ENCODE results near the gene E2F2. TPM values are rescaled to one million over a fixed set of nuclear protein-coding genes. Genes with fewer than 3 reads are reported as not detected.

Gene E2F2
- total and polyA plus RNA-seq, 11 donors: 0.04 to 2.7 (median 0.15) TPM; not detected in 1

- Histone ChIP-seq H3K9me3 (no peaks in the 10 kb centered on the region), H3K27me3 (peaks cover 0 to 14% (median 0%) of the 10 kb centered on the region in 9 donors), H3K27ac (peak overlapping the region in 3 of 12 donors; percentile 10 to 45 (median 24)), H3K36me3 (no peaks in the 10 kb centered on the region), H3K4me1 (peaks cover 7 to 74% (median 25%) of the 10 kb centered on the region in 12 donors), H3K4me3 (peak overlapping the region in 9 of 12 donors; percentile 49 to 74 (median 58))
- intact Hi-C loops (cut with DNase I): loop anchor here in 3 of 10 donors (2.0 to 10.0 kb wide), 4 partner anchors 33 to 237 kb away; partner anchors contain the start of gene HNRNPR (in 1 of the 3)
- WGBS, 4 donors: 40 to 46% (median 42%) methylated on average over 5 of the region's 5 CpGs
- DNase-seq: no peak
- TF ChIP-seq CTCF (IDR thresholded peaks at IDR 0.05) (no peak), POLR2A (IDR thresholded peaks at IDR 0.05) (peak in 1 of 2 donors; percentile 29)
- no peak for ATAC-seq
Observed at GRCh38 chr1:23531562-23532094, 595 bp upstream of the E2F2 start.

- intact Hi-C loops (cut with DNase I): loop anchor here in 2 of 10 donors (5.0 to 10.0 kb wide), 3 partner anchors 33 to 235 kb away; partner anchors contain the start of gene HNRNPR (in 1 of the 2)
- Histone ChIP-seq H3K36me3 (no peaks in the 10 kb centered on the region), H3K9me3 (no peaks in the 10 kb centered on the region), H3K4me3 (peak overlapping the region; percentile 26 to 74 (median 54)), H3K27ac (peak overlapping the region in 1 of 12 donors; percentile 7), H3K27me3 (peaks cover 0 to 14% (median 0%) of the 10 kb centered on the region in 9 donors), H3K4me1 (peaks cover 7 to 87% (median 25%) of the 10 kb centered on the region in 12 donors)
- ATAC-seq (no peak), DNase-seq (no peak)
- 7 to 9% (median 8%) methylated on average over 9 to 22 of the region's 22 CpGs for WGBS, 4 donors
- TF ChIP-seq CTCF (IDR thresholded peaks at IDR 0.05): no peak
- TF ChIP-seq POLR2A (IDR thresholded peaks at IDR 0.05): no peak
Observed at GRCh38 chr1:23530087-23530746, 816 bp downstream of the E2F2 start.

GRCh38 chr1:23529146-23530086 lies 1.6 kb downstream of the E2F2 start:
- intact Hi-C loops (cut with DNase I): loop anchor here in 2 of 10 donors (5.0 to 10.0 kb wide), 3 partner anchors 32 to 235 kb away; partner anchors contain the start of gene HNRNPR (in 1 of the 2)
- ATAC-seq (no peak), DNase-seq (no peak)
- H3K36me3 ChIP-seq: no peaks in the 10 kb centered on the region
- peaks cover 0 to 14% (median 0%) of the 10 kb centered on the region in 9 donors for H3K27me3 ChIP-seq
- peak overlapping the region in 1 of 12 donors; percentile 74 for H3K4me3 ChIP-seq
- no peaks in the 10 kb centered on the region for H3K9me3 ChIP-seq
- peak overlapping the region in 1 of 12 donors; percentile 87 for H3K27ac ChIP-seq
- H3K4me1 ChIP-seq: peaks cover 7 to 95% (median 25%) of the 10 kb centered on the region in 12 donors
- WGBS, 4 donors: 55 to 68% (median 60%) methylated on average over 6 to 8 of the region's 8 CpGs
- no peak for TF ChIP-seq POLR2A (IDR thresholded peaks at IDR 0.05)
- no peak for TF ChIP-seq CTCF (IDR thresholded peaks at IDR 0.05)

All from heart left ventricle (tissue), 16 donors.